NCI-H345 treated with DMSO at 0.1 percent for 48 hours (cell line): Measurements from ENCODE around the gene TRIO.

Experiments
- DNase-seq: peaks from one replicate; lab custom pipeline; 2025; ENCODE audit not compliant: unreplicated experiment; lab: John Stamatoyannopoulos, UW

Gene TRIO

DNA sequence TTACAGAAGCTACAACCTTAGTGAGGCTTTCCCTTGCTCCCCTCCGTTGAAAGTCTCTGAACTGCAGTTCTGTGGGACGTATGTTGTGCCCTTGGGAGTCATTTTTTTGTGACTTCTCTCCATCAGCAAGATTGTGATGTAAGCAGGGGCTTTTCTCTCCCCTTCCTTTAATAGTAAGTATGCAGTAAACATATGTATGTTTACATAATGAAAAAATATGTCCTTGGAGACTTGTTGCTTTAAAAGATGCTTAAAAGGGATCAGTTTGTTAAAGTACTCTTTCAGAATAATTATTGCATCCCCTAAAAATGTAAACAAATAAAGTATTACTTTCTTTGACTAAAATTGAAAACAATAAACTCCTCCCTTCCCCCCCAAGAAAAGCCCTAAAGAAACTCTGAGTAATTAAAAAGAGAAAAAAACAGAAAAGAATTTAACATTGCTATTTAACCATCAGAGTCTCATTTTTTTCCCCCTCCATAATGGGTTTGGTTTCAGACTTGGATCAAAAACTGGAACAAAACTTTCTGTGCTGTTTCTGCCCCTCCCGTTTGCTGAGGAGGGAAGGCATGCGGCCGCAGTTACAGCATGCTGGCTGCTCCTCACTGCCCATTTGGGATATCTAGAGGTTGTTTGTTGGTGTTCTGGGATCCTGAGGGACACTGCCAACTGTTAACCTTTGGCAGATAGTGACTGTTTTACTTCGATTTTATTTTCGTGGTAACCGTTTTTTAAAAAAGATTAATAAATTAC is 40.2 kb downstream of the TRIO start:
- DNase-seq = no peak

DNA sequence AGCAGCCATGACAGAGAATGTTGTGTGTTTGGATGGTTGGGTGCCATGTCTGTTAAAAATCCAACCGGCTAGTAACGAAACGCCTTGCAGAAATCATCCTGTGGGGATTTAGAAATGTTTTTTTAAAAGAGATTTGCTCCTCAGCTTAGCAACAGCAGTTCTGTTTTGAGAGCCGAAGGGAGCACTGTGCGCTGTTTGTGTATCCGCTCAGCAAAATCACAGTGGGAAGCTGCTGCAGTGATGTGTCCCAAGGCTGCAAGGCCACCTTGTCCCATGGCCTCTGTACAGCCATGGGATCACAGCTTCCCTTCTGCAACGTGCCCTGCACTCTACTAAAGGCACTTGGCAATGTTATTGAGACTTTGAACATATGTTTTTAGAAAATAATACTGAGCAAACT is 40.9 kb downstream of the TRIO start:
- no peak for DNase-seq

DNA sequence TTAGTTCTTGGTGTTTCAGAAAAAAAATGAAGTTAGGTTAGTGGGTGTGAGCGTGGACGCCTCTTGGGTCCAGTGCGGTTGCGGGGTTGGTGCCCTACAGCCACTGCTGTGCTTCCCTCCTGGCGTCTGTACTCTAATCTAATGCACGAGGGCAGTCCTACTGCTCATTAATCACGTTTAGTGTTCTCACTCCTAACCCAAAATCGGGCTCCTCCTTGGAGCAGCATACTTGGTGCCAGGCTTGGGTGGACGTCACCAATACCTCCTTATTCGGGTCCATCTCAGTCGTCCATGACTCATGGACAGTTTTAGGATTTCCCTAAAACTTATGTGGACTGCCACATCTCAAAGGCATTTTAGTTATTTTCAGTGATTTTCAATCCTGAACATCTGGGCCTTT is 41.6 kb downstream of the TRIO start:
- no peak for DNase-seq

DNA sequence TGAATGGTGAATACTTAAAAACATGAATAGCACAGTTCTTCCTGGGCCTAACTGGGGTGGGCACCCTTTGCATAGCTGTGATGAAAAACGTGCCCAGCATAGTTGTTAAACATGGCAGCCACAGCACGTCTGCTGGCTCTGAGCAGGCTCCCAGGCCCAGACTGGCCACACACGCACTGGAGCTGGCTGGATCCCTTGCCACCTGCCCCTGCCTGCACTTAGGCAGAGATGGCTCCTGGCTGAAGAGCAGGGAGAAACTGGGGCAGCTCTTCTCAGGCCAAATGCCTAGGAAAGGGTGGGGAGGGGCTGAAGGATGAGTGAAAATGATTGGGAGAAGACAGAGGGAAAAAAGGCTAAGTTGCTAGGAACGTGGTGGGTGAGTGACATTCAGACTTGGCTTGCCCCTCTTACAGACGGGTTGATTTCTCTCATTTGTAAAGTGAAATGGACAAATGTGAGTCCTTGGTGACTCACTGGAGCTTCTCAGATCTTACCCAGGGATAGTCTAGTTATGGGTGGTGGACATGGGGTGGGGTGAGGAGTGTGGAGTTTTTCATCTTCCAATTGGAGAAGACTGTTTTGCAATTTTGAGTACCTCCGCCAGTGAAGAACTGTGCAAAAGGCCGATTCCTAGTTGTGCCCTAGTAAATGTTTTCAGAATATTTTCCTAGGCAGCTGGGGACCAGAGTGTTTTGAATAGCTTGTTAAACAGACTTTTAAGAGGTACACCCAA is 42.4 kb downstream of the TRIO start:
- no peak for DNase-seq

DNA sequence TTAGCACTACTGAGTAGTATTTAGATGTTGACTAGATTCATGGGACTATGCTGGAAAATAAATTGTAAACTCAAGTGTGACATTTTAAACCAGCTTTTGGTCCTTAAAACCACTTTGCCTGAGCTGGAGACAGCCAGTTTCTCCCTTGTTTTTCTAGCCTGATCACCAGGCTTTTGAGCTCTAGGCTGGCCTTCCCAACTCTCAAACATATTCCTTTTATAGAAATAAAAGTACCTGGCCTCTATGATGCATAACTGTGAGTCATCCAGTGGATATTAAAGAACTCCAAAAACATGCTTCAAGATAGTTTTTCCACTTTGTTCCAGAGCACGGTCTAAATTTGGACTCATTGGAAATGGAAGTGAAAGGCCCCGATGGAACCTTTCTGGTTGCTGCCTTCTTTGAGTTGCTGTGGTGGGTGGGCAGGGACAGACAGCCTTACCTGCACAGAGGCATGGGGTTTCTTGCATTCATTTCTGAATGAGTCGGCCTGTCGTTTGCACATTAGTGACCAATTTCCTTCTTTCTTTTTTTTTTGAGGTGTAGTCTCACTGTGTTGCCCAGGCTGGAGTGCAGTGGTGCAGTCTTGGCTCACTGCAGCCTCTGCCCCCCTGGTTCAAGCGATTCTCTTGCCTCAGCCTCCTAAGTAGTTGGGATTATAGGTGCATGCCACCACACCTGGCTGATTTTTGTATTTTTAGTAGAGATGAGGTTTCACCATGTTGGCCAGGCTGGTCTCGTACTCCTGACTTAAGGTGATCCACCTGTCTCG is 43.1 kb downstream of the TRIO start:
- no peak for DNase-seq

DNA sequence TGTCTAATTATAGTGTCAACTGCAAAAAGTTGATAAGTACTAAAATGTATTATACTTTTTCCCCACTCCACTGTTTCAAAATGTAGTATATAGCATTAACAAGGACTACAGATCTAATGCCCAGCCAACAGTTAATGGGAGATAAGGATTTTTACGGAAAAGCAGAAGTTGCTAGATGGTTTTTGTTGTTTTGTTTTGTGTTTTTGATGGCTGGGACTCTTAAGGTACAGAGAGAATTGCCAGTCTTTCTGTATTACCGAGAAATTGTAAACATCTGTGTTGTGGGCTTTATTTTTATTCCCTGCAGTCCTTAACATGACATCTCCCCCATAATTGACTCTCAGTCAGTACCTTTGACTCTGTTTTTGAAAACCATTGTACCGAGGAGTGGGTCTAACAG is 44.0 kb downstream of the TRIO start:
- no peak for DNase-seq

DNA sequence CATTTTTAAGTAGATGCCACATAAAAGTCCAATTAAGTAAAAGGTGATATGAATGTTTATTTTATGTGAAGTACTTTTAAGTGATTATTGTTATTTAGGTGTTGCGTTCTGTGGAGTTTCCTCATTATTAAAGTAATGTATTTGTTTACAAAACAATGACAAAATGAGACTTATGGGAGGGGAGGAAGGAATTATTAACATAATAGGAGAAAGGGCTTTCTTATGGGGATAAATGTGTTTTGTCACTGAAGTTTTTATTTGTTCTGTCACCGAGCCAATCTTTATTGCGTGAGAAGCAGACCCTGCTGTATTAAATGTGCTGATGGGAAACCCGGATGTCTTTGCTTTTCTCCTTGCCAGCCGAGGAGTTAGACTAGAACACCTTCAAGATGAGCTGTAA is 44.5 kb downstream of the TRIO start:
- no peak for DNase-seq

DNA sequence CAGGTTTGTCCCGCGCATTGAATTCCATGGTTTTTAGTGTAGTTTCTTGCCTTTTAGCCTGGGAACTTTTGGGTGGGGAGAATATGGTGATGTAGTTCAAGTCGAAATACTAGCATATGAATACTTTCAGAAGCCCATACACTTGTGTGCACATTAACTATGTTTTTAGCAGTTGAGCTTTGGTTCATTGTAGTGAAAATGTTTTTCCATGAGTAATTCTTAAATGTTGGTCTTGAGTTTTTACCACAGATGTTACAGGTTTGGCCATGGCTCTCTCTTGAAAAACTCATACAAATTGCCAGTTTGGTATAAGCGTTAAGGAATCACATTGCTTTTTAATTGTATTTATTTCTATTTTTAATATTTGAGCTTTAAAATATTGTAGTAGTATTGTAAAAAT is 45.6 kb downstream of the TRIO start:
- no peak for DNase-seq

DNA sequence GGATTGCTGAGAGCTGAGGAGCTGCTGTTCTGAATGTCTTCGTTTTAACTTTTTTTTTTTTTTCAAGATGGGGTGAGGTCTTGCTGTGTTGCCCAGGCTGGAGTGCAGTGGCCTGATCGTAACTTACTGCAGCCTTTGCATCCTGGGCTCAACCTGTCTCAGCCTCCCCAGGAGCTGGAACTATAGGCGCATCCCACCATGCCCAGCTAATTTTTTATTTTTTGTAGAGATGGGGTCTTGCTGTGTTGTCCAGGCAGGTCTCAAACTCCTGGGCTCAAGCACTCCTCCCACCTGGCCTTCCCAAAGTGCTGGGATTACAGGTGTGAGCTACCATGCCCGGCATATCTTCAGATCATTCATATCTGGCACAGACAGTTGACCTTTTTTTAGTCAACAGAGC is 46.5 kb downstream of the TRIO start:
- no peak for DNase-seq

DNA sequence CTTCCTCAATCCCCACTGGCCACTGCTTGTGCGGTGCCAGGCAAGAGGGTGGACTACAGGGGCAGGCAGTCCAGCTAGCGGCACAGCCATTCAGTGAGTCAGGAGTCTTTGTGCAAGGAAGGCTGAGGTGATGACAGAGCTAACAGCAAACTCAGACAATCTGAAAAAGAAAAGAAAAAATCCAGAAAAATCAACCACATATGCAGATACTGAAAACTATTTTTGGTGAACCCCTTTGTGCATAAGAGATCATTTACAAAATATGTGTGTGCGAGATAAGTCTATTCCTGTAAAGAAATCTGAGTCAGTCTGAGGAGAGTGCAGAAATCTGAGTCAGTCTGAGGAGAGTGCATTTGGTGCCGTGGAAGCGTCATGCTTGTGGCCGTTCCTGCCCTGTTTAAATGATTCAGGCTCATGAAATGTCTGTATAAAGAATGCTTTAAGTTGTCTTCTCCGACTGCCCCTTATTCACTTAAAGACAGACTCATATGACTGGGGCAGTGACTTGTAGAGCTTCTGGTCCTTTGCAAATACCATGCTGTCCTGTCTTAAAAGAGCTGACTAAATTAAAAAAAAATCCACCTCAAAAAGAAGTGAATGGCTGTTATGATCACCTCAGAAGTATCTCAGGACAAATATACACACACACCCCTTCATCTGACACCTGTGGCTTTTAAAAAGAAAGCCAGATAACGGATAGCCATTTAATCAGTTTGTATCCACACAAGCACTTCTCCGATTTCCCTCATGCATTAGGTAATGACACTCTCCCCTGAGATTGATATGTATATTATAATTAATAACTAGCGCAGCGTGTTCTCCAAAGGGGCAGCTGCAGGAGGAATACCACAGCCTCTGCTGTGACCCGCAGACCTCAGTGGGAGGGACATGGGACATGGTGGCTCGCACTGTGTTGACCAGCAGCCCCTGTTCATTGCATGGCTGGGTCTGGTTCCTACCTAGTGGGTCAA is 47.3 kb downstream of the TRIO start:
- no peak for DNase-seq

DNA sequence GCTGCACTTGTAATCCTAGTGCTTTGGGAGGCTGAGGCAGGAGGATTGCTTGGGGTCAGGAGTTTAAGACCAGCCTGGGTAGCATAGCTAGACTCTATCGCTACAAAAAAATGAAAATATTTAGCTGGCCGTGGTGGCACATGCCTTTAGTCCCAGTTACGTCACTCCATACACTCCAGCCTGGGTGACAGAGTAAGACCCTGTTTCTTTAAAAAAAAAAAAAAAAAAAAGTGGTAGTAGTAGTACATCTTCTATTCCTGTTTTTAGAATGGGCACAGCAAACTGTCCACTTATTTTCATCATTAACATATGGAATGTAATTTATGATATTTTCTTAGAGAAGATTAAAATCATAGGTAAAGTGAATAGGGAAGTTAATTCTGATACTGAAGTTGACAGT is 48.2 kb downstream of the TRIO start:
- DNase-seq = no peak

DNA sequence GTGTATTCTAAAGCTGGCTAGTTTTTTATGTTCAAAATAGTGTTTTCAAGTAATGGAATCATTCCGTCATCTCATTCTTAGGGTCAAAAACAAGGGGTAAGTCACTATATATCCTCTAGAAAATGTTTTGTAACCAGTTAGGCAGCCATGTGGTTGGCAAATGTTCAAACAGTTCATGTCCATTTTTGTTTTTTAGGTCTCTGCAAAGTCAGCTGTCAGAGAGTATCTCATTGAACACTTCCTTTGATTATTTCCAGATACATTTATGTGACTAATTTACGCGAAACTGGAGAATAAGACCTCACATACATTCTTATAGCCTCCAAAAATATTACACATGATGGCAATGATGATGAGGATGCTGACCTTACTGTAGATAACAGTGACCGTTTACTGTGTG is 50.4 kb downstream of the TRIO start:
- no peak for DNase-seq

DNA sequence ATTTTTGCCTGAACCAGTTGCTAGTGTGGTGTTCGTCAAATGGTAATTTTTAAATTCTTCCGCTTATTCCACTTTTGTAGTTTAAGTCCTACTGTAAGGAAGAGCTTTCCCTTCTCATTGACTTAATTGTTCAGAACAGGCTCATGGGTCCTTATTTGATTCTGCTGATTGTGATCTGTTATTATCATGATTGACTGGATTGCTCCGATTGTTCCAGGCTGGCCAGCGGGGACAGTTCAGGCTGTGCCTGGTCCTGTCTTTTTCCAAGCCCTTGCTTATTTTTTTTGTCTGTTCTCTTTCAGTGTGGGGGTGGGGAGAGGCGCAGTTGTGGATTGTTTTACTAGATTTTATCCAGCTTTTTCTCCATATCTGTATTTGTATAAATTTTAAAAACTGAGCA is 52.4 kb downstream of the TRIO start:
- no peak for DNase-seq

DNA sequence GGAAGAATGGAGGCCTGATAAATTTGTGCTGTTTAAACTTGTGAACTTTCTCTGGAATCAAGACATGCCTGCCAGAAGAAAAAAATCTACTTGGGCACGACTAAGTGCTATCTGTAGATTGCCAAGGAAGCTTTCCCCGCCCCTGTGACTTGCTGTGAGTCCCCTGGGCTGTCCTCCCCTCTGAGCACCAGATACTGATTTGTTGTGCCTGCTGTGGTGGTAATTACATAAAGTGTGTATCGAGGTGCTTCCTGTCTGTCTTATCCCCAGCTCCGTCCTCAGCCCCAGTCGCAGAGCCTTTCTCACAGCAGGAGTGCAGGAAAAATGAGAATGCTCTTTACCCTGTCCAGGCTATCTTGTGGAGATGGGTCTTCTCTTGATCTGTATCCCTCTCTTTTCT is 53.9 kb downstream of the TRIO start:
- no peak for DNase-seq

DNA sequence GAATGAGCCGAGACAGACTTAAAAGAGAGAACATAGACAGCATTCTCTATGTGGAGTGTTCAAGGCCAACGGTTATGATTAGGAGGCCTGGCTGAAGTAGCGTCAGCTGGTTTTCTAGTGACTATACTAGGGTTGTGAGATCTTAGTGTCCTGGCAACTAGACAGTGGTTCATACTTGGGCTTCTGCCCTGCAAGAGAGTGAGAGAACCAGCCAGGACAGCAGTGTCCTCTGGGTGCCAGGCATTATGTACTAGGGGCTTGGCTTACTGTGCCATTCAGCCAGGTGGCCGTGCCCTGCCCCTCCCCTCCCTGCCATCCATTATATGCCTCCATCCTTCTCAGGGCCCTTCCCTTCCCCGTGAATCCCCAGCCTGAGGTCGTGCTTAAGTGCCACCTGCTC is 56.8 kb downstream of the TRIO start:
- DNase-seq = no peak

DNA sequence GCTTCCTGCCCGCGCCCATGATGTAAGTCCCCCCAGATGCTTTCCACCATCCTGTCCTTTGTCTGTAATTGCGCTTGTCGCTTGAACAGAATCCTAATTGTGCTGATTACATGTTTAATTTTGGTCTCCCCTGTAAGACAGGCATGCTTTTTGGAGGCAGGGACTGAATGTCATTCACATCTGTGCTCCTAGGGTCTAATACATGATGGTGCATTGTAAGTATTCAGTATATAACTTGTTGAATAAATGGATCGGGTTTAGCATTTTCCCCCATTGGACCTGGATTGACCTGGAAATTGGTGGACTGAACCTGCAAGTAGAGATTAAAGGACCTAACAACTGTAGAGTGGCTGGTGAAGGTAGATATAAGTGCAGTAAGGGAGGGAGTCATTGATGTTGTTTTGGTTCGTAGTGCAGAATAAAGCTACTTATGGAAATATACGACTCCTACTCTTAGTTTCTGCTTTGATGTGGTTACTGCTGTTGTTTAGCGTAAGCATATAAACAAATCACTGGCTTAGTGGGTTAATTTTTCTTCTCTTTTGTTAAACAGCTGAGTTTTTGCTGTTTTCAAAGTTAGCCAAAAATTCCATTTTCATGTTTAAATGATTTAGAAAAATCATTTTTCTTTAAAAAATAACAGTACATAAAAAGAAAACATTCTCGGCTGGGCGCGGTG is 57.3 kb downstream of the TRIO start:
- DNase-seq = no peak

DNA sequence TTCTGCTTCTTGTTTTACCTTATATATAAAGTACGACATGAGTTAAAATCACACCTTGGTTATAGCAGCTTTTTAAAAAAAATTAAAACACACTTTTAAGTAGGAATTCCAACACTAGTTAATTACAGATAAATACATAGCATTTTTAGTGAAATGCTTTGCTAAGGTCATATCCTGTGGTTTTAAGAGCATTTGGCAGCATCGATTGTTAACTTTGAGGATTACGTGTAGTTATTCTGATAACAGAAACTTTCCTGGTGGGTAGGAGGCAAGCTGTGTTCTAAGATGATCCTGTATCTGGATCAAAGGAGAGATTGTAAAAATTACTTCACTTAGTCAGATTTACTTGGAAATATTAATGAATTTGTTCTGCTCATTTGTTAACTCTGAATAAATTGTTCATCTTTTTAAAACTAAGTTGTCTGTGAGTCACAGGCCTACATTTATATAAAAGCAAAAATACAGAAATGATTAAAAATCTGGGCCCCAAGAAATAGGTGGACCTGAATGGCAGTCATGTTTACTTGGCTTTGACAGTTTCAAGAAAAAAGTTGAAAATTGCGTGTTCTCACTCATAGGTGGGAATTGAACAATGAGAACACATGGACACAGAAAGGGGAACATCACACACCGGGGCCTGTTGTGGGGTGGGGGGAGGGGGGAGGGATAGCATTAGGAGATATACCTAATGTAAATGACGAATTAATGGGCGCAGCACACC is 58.3 kb downstream of the TRIO start:
- no peak for DNase-seq

DNA sequence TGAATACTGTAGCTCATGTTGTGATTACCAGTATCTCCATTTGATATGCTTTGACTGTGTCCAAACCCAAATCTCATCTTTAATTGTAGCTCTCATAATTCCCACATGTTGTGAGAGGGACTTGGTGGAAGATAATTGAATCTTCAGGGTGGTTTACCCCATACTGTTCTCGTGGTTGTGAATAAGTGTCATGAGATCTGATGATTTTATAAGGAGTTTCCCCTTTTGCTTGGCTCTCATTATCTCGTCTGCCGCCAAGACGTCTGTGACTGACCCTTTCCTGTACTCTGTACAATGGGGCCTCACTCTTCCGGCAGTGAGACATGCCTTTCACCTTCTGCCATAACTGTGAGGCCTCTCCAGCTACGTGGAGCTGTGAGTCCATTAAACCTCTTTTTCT is 59.3 kb downstream of the TRIO start:
- no peak for DNase-seq

DNA sequence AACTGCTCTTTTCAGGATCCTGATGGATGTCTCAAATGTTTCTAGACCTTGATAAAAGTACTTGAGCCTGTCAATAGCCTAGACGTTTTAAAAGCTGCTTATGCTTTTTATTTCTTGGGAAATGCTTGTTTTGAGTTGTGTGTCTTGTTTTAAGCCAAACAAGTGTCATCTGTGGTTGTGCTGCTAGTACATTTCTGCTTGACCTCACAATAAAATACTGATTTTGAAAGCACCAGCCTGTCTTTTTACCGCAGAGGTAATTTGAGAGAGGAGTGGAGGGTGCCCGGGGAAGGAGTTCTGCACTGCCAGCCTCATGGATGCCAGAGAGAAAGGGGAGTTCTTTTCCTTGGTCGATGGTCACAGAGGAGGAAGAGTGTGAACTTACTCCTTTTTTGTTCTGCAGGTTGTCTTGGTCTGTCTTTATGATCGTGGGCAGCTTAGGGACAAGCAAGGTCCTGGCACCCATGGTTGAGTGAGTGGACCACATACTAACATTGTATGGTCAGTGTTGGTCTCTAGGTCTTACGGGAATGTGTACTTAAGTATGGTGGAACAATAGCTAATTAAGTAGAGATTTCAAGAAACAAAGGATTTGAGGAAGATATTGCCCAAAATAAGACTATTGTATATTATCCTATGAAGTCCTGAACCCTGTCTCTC is 61.0 kb downstream of the TRIO start:
- DNase-seq = no peak
